HG03196 (cell line): ENCODE results near the gene SMOC2.
"Not testable (repeated sequence)": the region's sequence is repeated elsewhere in the genome, so short reads cannot be mapped to it uniquely, and the experiment has no call there.

ENCODE experiments used
- ATAC-seq: cut with Tn5 transposase; IDR thresholded peaks from one replicate; pipeline ENCODE4 v1.9.1; 2021; ENCODE audit not compliant: unreplicated experiment

Gene SMOC2

DNA sequence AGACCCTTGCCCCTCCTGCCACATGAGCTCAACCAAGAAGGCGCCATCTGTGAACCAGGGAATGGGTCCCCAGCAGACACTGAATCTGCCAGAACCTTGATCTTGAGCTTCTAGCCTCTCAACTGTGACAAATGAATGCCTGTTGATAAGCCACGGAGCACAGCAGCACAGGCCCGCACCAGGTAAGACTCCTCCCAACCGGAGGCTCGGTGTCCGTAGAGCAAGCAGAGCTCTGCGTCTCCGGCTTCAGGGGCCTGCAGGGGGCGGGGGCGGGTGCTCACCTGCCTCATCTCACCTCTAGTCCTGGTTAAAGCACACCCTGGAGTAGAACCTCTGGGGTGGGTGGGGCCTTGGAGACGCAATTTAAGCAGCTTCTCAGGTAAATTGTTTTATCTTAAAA lies 122.7 kb downstream of the SMOC2 start:
- ATAC-seq, result no peak

DNA sequence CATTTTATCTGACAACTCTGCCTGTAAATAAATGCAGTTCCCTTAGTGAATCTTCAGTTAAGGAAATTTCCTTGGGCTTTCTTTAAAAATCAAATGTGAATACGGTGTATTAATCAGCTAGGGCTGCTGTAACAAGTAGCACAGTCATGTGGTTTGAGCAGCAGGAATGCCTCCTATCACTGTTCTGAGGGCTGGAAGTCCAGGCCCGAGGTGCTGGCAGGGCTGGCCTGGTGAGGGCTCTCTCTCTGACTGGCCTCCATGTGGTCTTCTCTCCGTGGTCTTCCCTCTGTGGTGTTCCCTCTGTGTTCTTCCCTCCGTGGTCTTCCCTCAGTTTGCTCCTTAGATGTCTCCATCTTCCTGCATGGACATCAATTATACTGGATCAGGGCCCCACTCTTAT lies 124.1 kb downstream of the SMOC2 start:
- ATAC-seq, result no peak

DNA sequence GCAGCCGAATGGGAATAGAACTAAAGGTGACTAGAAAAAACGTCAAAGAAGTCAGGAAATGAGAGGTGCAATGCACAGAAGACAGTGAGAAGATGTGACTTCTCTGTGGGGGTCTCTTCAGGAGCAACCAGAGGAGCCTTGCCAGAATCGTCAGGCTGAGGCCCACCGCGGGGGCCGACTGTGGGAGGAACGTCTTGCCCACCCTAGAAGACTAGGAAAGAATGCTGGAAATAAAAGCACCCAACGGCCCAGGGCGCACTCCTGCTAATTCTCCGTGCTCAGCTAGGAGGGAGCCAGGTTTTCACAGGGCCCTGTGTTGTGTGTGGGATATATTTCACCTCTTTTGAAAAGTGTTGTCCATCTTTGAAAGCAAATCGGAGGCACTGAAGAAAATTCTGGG lies 129.2 kb downstream of the SMOC2 start:
- no peak for ATAC-seq

DNA sequence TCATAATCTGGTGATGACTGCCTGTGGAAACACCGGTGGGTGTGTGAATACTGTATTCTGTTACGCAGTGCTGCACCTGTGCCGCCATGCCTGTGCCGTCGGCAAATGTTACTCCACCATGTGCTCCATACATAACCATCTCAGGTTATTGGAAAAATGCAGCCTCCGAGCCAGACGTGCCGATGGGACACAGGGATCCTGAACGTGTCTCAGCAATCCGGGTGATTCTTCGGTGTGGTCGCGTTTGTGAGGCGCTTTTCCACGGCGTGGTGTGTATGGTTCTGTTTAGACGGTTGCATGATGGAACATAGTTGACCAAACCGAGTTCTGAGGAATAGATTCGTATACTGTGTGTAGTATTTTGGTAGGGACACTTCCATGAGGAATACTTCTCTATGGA lies 130.3 kb downstream of the SMOC2 start:
- no peak for ATAC-seq

DNA sequence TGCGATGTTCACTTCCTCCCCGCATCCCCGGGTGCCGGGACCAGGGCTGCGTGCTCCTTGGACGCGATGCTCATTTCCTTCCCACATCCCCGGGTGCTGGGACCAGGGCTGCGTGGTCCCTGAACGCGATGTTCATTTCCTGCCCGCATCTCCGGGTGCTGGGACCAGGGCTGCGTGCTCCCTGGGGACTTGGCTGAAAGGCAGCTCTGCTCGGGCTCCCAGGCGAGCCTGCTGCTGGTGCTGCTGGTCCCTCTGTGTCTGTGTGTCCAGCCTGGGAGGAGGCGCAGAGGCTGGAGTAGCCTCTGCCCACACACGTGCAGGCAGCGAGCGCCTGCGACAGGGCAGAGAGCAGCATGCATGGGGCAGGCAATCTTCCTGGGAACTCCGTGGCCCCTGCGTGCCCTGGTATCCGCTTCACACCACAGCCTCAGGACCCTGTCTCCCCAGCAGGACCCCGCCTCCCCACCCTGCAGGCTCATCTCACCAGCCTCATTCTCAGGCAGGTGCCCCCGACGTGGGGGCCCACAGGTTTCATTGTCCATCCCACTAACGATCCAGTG lies 132.4 kb downstream of the SMOC2 start:
- not testable (repeated sequence) for ATAC-seq

DNA sequence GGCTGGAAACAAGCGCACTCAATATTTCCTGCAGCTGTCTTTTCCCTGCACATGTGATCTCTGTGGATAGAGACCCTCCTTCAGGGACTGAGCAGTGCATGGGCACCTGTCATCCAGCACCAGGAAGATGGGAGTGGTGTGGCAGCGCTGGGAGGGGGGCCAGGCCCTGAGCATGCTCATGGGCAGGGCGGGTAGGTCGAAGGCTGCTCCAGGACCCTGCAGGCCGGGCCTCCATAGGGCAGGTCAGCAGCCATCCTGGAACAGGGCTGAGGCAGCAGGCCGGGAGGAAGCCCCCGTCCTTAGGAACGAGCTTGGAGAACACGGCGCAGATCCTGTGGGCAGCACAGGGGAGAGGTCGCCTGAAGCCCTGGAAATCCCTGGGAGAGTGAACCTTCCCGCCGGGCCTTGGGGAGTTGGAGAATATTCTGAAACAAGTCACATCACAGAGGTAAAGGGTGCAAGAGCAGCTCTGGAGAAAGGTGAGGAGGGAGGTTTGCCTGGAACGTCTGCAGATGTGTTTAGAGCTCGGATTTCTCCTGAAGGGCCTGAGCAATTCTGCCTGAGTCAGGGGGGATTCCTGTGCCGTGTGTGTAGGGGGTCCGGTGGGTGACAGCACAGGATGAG lies 133.2 kb downstream of the SMOC2 start:
- no peak for ATAC-seq

DNA sequence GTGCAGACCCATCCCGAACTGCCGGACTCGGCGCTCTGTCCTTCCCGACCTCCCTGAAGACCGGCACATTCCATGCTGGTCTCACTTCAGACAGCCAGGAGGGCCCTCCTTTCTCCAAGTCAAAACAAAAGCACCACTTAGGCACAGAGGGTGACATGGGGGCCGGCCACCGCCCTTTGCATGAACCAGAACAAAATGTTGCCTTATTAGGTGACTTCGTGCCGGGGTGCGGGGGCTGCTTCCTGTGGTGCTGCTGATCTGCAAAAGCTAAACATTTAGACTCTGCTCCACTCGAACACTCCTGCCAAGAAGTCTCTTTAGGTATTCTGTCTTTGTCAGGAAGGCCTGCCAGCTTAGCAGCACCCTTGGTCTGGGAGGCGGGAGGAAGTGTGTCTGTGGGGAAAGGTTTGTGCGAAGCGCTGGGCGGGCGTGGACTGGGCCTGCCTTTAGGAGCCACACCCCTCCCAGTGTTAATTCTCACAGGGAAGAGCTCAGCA lies 133.8 kb downstream of the SMOC2 start:
- ATAC-seq, result no peak

DNA sequence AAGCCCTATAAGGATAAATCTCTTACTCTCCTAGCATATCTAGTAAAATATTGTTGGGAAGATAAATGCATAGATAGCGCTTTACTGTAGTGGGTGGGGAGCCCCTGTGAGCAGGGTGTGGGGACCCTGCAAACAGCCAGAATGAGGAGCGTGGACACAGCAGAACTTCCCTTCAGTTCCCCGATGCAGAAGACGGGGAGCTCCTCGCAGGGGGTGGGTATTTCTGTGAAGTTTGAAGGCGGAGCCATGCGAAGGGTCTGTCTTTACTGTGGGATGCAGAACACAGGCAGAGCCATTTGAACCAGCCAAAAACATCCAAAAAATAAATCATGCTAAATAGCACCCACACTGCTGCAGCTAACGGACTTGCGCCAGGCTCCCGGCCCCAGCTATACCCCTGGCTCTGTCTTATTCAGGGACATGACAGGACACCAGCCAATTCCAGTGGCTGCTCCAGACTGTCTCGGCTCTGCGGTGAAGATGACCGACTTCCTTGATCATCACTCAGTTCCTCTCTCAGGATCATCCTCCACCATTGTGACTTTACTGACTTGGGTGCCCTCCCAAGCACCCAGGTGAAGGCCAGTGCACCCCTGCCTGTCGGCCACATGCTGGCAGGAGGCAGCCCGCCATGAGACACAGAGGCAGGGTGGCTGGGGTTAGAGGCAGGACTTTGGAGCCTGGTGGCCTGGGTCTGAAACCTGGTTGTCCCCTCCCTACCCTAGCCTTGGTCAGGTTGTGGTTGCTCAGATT lies 134.5 kb downstream of the SMOC2 start:
- ATAC-seq, result no peak

DNA sequence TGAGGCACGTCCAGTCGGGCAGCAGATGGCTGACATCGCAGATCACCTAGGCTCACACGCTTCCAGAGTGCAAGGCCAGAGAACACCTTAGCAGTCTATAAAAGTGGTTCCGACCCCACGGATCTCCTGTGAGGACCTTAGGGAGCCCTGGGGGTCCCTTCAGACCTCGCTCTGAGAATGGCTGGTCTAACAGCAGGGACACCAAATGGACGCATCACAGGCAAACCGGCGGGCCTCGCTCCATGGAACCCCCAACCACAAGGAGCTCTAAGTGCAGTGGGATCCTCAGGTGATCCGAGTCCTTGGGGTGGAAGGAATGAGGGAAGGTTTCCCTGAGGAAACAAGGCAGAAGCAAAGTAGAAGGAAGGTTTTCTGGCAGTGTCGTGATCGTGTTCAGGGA lies 135.4 kb downstream of the SMOC2 start:
- ATAC-seq, result no peak

DNA sequence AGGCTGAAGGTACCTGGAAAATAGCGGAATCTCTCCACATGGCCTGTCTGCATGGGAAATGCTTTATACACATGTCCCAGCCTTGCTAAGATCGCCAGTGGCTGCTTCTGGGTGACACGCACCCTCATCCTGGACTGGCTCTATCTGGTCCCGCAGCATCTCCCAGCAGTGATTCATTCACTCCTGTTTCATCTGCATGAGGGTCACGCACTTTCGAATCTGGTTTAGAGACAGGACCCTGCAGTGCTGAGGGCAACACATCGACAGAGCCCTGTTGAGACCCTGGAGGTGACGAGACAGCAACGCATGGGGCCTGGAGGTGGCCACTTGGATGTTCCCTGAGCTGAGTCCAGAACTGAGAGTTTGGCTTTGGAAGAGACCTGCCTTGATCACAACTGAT lies 136.5 kb downstream of the SMOC2 start:
- ATAC-seq, result no peak

DNA sequence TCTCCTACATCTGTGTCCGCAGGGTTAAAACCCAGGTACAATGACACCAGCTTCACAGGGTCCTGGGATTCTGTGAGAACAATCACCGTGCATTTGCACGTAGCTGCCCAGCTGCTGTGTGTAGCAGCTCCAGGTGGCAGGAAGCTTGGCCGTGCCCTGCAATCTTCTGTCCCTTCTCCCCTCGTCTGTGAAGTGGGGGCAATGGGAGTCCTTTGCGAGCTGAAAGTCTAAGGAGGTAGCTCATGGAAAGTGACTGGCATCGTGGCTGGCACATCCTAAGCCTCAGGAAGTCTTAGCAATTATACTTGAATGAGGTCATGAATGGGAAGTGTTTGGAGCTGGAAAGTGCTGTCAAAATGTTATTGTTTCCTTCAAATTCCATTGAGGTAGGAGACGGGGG lies 137.1 kb downstream of the SMOC2 start:
- ATAC-seq, result no peak

DNA sequence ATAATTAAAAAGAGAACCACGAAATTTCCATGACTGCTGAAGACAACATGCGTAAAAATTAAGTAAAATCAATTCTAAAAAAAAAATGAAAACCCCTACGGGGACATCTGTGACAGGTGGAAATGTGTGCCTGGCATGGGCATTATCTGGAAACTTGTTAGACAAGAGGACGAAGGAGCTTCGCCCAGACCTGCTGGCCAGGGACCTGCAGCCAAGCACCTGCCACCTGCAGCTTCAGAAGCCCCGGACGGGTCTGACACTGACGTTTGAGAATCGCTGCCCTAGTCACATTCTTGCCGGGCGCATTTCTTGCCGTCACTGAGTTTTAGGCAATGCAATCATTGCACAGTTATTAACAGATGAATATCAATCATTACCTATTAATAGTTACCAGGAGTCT lies 140.3 kb downstream of the SMOC2 start:
- ATAC-seq, result no peak

DNA sequence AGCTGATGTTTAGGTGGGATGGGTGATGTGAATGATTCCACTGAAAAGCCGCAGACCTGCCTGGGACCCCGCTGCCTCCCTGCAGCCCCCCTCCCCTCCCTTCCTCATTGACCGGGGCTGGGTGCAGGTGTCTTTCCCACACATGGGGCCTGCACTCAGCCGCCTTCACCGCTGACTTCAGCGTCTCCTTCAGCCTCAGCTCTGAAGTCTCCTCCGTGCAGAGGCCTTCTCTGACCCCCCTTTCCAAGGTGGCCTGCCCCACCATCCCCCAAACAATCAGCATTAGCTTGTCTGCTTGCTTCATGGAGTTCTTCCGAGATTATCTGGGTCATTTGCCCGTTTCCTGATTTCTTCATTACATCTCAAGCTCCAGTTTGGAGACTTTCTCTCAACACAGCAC lies 140.7 kb downstream of the SMOC2 start:
- no peak for ATAC-seq

DNA sequence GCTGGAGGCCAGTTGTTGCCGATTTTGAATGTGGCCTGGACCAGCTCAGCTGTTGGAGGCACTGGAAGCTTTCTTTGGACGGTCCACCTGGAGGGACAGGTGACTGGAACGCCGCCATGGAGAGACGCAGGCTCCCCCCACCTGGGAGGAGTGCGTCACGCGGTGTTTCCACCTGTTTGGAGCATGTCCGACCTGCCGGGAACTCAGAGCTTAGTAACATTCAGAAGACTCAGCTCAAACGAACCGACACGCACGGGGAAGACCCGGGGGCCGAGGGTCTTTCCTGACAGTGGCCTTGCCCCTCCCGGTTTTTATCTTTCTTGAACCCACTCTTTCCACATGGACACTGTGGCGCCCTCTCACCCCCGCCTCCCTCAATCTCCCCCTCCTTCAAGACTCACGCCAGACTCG lies 141.6 kb downstream of the SMOC2 start:
- no peak for ATAC-seq

DNA sequence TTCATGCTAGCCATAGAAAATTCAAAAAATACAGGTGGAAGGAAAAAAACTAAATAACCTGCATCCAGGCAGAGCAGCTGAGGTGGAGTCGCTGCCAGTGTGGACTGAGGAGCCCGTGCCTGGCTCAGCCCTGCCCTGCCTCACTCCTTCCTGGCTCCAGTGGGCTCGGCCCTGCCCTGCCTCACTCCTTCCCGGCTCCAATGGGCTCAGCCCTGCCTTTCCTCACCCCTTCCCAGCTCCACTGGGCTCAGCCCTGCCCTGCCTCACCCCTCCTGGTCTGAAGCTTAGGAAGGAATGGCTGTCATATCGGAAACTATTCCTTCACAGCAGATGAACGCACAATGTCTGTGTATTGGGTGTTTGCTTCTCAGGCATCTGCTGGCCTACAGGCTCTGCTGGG lies 142.1 kb downstream of the SMOC2 start:
- ATAC-seq, result no peak

DNA sequence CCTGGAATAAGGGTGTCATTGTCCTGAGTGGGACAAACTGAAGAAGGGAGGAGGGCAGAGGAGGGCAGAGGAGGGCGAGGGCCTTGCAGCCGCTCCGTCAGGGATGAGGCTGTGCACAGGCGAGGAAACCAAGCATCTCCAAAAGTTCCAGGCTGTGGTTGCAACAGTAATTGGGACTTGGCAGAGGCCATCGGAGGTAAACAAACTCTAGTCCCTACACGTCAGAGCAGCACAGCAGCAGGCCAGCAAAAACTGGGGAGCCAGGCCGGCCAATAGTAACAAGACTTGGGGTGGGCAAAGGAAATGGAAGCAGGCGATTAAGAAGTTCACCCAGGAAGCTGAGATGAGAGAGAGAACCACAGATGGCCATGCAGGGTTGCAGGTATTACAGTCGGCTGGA lies 142.8 kb downstream of the SMOC2 start:
- no peak for ATAC-seq

DNA sequence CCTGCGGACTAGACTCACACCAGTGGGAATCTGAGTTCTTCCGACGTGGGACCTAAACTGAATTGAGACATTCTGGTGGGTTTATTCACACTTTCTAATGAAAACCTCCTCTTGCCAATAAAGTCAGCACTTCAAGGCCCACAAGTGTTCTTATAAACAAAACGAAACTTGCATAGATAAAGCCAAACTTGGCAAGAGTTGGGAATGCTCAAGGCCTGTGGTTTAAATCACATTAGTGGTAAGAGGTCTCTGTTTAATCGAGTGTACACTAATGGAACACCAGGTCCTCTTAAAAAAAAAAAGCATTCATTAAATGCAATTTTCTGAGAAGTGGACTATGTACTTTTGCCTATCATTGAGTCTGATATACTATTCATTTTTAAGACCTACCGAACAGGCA lies 143.3 kb downstream of the SMOC2 start:
- no peak for ATAC-seq

DNA sequence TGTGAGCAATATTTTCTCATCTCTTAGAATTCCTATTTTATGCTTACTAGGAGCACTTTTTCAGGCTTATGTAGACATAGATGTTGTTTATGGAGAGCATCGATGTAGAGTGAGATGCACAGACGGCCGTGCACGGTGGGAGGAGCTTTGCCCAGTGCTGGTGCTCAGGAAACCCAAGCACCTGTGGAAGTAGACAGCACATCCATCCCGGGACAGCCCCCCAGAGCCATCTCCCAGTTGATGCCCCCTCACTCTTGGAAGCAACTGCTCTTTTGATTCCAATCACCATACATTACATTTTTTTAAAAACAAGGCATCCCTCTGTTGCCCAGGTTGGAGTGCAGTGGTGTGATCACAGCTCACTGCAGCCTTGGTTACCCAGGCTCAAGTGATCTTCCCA lies 143.7 kb downstream of the SMOC2 start:
- no peak for ATAC-seq

DNA sequence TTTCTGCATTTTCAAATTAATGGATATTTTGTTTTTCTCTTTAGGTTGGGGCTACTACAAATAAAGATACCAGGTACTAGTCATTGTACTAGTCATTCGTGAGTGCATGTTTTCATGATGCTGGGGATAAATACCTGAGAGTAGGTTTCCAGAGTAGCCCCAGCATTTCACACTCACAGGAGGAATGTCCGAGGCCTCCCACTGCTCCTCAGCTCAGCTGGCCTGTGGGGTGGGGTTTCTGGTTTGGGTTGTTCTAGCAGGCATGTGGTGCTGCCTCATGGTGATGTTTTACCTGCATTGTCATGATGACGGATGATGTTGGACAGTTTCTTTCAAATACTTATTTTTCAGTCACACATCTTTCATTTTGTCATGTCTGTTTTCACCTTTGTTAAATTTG lies 144.5 kb downstream of the SMOC2 start:
- no peak for ATAC-seq

DNA sequence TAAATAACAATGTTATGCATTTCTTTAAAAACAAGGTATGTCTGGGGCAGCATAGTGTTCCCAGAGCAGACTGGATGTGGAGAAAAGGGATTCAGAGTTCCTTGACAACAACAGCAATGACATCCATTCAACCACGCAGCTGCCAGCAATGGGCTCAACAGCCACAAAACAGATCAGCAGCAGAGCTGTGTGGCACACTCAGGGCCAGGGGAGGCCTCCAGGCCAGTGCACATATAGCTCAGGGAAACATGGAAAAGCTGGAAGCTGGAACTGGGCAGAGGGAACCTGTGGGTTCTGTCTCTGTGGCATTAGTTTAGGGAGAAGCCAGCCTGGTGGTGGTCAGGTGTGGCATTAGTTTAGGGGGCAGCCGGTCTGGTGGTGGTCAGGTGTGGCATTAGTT lies 148.3 kb downstream of the SMOC2 start:
- no peak for ATAC-seq

DNA sequence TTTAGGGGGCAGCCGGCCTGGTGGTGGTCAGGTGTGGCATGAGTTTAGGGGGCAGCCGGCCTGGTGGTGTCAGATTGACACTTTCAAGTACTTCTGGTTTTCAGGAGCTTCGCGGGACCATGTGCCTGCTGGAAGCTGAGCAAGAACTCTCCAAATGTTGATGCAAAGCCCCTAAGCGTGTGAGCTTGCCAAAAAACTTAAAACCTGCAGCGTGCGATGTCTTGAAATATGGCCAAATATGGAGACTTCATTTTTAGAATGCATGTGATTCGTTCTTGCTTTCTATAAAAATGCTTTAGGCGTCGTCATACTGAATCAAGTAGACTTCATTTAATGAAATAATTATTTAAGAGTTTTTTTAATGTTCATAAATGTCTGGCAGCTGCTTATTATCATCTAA lies 149.4 kb downstream of the SMOC2 start:
- ATAC-seq, result no peak

DNA sequence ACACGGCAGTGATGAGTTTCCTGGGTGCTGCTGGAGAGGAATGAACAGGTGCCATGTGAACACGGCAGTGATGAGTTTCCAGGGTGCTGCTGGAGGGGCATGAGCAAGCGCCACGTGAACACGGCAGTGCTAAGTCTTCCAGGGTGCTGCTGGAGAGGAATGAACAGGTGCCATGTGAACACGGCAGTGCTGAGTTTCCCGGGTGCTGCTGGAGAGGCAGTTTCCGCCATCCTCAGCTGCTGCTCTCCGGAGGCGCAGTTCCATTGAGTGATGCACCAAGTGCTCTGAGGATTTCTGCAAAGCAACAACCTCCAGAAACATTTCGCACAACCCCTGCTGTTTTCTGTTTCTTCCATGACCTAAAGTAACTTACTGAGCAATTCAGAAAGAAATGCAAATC lies 155.4 kb downstream of the SMOC2 start:
- ATAC-seq, result no peak
